SK-N-SH (cell line): Measurements from ENCODE around the gene CDK18. TPM values are rescaled to one million over a fixed set of nuclear protein-coding genes. Genes with fewer than 3 reads are reported as not detected.

Source experiments
- CTCF ChIA-PET: fragments of 300-600, 350-600 bp; formaldehyde crosslinking; extraction: SDS; loops from one replicate; lab custom pipeline; 2021; lab: Yijun Ruan, JAX
- POLR2A ChIA-PET: fragments of 350-600 bp; sonication (Branson Sonifier 250); formaldehyde crosslinking; extraction: SDS; loops from one replicate; lab custom pipeline; 2020; ENCODE audit warnings: antibody characterized with exemption, inconsistent platforms; lab: Yijun Ruan, JAX
- DNase-seq: peaks from one replicate; pipeline ENCODE4 v3.0.0; 2012
- H2AFZ ChIP-seq: fragments of 200-600 bp; sonication (generic); 2 replicates; pipeline ENCODE4 v1.8.1; 2016; ENCODE audit warnings: antibody characterized with exemption, mild to moderate bottlenecking, low read depth
- H3F3A ChIP-seq: fragments of 200-600 bp; sonication (generic); replicated peaks from 2 replicates; pipeline ENCODE3; 2016; ENCODE audit warnings: antibody characterized with exemption, mild to moderate bottlenecking; ENCODE audit not compliant: insufficient read depth
- H3K27ac ChIP-seq, 2 experiments: fragments of 200-500 bp in 1 of 2; fragments of 200-600 bp in 1 of 2; sonication (Bioruptor generic) in 1 of 2; sonication (generic), shearing (Covaris generic) in 1 of 2; 2 replicates each; pipeline versions ENCODE4 v1.5.1 to v1.6.1; 2014 to 2016; ENCODE audit warnings: low read depth in 2 of 2, inconsistent platforms in 1 of 2, low read length in 1 of 2, mild to moderate bottlenecking in 1 of 2, mixed read lengths in 1 of 2
- H3K27me3 ChIP-seq: fragments of 200-600 bp; sonication (generic), shearing (Covaris generic); 2 replicates; pipeline ENCODE4 v1.6.1; 2016; ENCODE audit warnings: mixed run types; ENCODE audit not compliant: insufficient read depth
- H3K36me3 ChIP-seq, 2 experiments: fragments of 200-500 bp in 1 of 2; fragments of 200-600 bp in 1 of 2; sonication (Bioruptor generic) in 1 of 2; sonication (generic) in 1 of 2; replicated peaks in 1 of 2; 2 replicates each; pipeline versions ENCODE3 to v1.5.1; 2014 to 2016; ENCODE audit warnings: low read length in 1 of 2, mild to moderate bottlenecking in 1 of 2; ENCODE audit not compliant: insufficient read depth in 2 of 2, control insufficient read depth in 1 of 2
- H3K4me1 ChIP-seq, 2 experiments: fragments of 200-500 bp in 1 of 2; fragments of 200-600 bp in 1 of 2; sonication (Bioruptor generic) in 1 of 2; sonication (generic), shearing (Covaris generic) in 1 of 2; 2 replicates each; pipeline versions ENCODE4 v1.5.1 to v1.6.1; 2014 to 2016; ENCODE audit warnings: low read depth in 1 of 2, low read length in 1 of 2, mixed run types in 1 of 2; ENCODE audit not compliant: insufficient read depth in 2 of 2, control insufficient read depth in 1 of 2
- H3K4me2 ChIP-seq: fragments of 200-600 bp; sonication (generic), shearing (Covaris generic); 2 replicates; pipeline ENCODE4 v1.6.1; 2017; ENCODE audit warnings: mixed run types
- H3K4me3 ChIP-seq, 2 experiments: fragments of 200-500 bp in 1 of 2; fragments of 200-600 bp in 1 of 2; sonication (Bioruptor generic) in 1 of 2; sonication (generic), shearing (Covaris generic) in 1 of 2; 2 replicates each; pipeline versions ENCODE4 v1.5.1 to v1.8.1; 2014 to 2016; ENCODE audit warnings: low read depth in 2 of 2, inconsistent platforms in 1 of 2, low read length in 1 of 2, mild to moderate bottlenecking in 1 of 2, mixed read lengths in 1 of 2, moderate library complexity in 1 of 2
- H3K79me2 ChIP-seq: fragments of 200-600 bp; sonication (generic); 2 replicates; pipeline ENCODE4 v1.8.1; 2017; ENCODE audit warnings: mild to moderate bottlenecking; ENCODE audit not compliant: insufficient read depth
- H3K9ac ChIP-seq: fragments of 200-600 bp; sonication (generic); 2 replicates; pipeline ENCODE4 v1.6.1; 2017; ENCODE audit warnings: mixed run types
- H3K9me2 ChIP-seq: fragments of 200-600 bp; sonication (generic); 2 replicates; pipeline ENCODE4 v1.6.1; 2017; ENCODE audit warnings: mixed run types
- H3K9me3 ChIP-seq: fragments of 200-600 bp; sonication (generic); 2 replicates; pipeline ENCODE4 v1.6.1; 2017; ENCODE audit warnings: mixed run types, mild to moderate bottlenecking, moderate library complexity
- H4K20me1 ChIP-seq: fragments of 200-600 bp; sonication (generic); 2 replicates; pipeline ENCODE4 v1.6.1; 2017; ENCODE audit warnings: mild to moderate bottlenecking, mixed run types; ENCODE audit not compliant: insufficient read depth
- CHD2 ChIP-seq: fragments of 150-350 bp; IDR thresholded peaks from 2 replicates; pipeline ENCODE4 v1.6.1; 2018; ENCODE audit warnings: low read length; ENCODE audit not compliant: partially characterized antibody
- ELF1 ChIP-seq: IDR thresholded peaks from 2 replicates; pipeline ENCODE4 v1.4.0; 2012
- EP300 ChIP-seq, 2 experiments: IDR thresholded peaks; 2 replicates each; pipeline versions ENCODE4 v1.4.0 to v1.6.1; 2012; ENCODE audit warnings: borderline replicate concordance in 1 of 2, low read depth in 1 of 2, low read length in 1 of 2
- FOSL2 ChIP-seq: IDR thresholded peaks from 2 replicates; pipeline ENCODE4 v1.4.0; 2012; ENCODE audit warnings: low read depth, mild to moderate bottlenecking, moderate library complexity, borderline replicate concordance
- FOXM1 ChIP-seq: IDR thresholded peaks from 2 replicates; pipeline ENCODE4 v1.4.0; 2012; ENCODE audit warnings: low read depth, mild to moderate bottlenecking
- GABPA ChIP-seq: IDR thresholded peaks from 2 replicates; pipeline ENCODE4 v1.4.0; 2012; ENCODE audit warnings: low read depth, mild to moderate bottlenecking
- GATA2 ChIP-seq: sonication (generic); formaldehyde crosslinking; IDR thresholded peaks from 2 replicates; pipeline ENCODE4 v1.5.0; 2020; ENCODE audit warnings: mild to moderate bottlenecking, missing genetic modification reagents
- MEF2A ChIP-seq: IDR thresholded peaks from 2 replicates; pipeline ENCODE4 v1.4.0; 2012; ENCODE audit warnings: low read depth, borderline replicate concordance
- MXI1 ChIP-seq: IDR thresholded peaks from 2 replicates; pipeline ENCODE4 v1.6.1; 2012; ENCODE audit warnings: mild to moderate bottlenecking, low read depth, low read length, improper control_type of control experiment
- NRF1 ChIP-seq: IDR thresholded peaks from 2 replicates; pipeline ENCODE4 v1.6.1; 2012; ENCODE audit warnings: low read depth, mild to moderate bottlenecking, low read length
- POLR2AphosphoS5 ChIP-seq: IDR thresholded peaks from 2 replicates; pipeline ENCODE4 v1.6.1; 2012; ENCODE audit warnings: low read depth, low read length
- RCOR1 ChIP-seq: fragments of 150-350 bp; IDR thresholded peaks from 2 replicates; pipeline ENCODE4 v1.6.1; 2017; ENCODE audit warnings: antibody characterized with exemption, low read length
- REST ChIP-seq: IDR thresholded peaks from 2 replicates; pipeline ENCODE4 v1.6.1; 2012; ENCODE audit warnings: mild to moderate bottlenecking, low read depth, low read length, moderate library complexity
- RFX5 ChIP-seq: IDR thresholded peaks from 2 replicates; pipeline ENCODE4 v1.6.1; 2012; ENCODE audit warnings: mild to moderate bottlenecking, improper control_type of control experiment, low read length
- SIN3A ChIP-seq: IDR thresholded peaks from 2 replicates; pipeline ENCODE4 v1.6.1; 2012; ENCODE audit warnings: low read depth, mild to moderate bottlenecking, low read length, moderate library complexity, borderline replicate concordance
- TAF1 ChIP-seq: IDR thresholded peaks from 2 replicates; pipeline ENCODE4 v1.6.1; 2012; ENCODE audit warnings: low read depth, mild to moderate bottlenecking, low read length, moderate library complexity, borderline replicate concordance
- TCF12 ChIP-seq: IDR thresholded peaks from 2 replicates; pipeline ENCODE4 v1.4.0; 2012
- TEAD4 ChIP-seq: IDR thresholded peaks from 2 replicates; pipeline ENCODE4 v1.4.0; 2012; ENCODE audit warnings: mild to moderate bottlenecking, borderline replicate concordance; ENCODE audit not compliant: insufficient read depth
- USF1 ChIP-seq: IDR thresholded peaks from 2 replicates; pipeline ENCODE4 v1.4.0; 2012; ENCODE audit warnings: low read depth, borderline replicate concordance
- YY1 ChIP-seq: IDR thresholded peaks from 2 replicates; pipeline ENCODE4 v1.4.0; 2012; ENCODE audit warnings: low read depth, mild to moderate bottlenecking
- WGBS: methylation state at CpG from one replicate; pipeline ENCODE4 v1.1.6; 2017; ENCODE audit warnings: low lambda C conversion rate; 5-methylcytosine and 5-hydroxymethylcytosine counted together
- polyA plus RNA-seq, 3 experiments: library from polyadenylated mRNA; depleted of rRNA; stranded (reverse); fragments of >200 nt; gene quantifications; 2 replicates each; pipeline ENCODE4 v1.2.3, GENCODE V29; 2012
- TF ChIP-seq, protein P1 (sequence below): fragments of 150-350 bp; IDR thresholded peaks from 2 replicates; pipeline ENCODE4 v1.6.1; 2017; ENCODE audit warnings: antibody characterized with exemption, low read length, low read depth, borderline replicate concordance

The CDK18 gene
- polyA plus RNA-seq, 1 of the 3 experiments (the other 2 are of a cell fraction) = 2.5 TPM

GRCh38 chr1:205519541-205520131 is 15.2 kb downstream of the CDK18 start:
- Histone ChIP-seq H3F3A (no peaks in the 10 kb centered on the region), H3K36me3 (no peaks in the 10 kb centered on the region), H3K4me3 (no peak overlapping the region), H3K4me2 (no peak overlapping the region), H3K9me2 (no peaks in the 10 kb centered on the region), H4K20me1 (no peaks in the 10 kb centered on the region), H2AFZ (no peak overlapping the region), H3K9me3 (no peaks in the 10 kb centered on the region), H3K27ac (no peak overlapping the region), H3K9ac (no peak overlapping the region), H3K79me2 (no peaks in the 10 kb centered on the region), H3K27me3 (no peaks in the 10 kb centered on the region), H3K4me1 (peaks cover 6 to 38% of the 10 kb centered on the region in 2 experiments; a peak in 2 of 4 replicates)
- 50% methylated on average over 5 of the region's 6 CpGs for WGBS
- no peak for DNase-seq
- TF ChIP-seq TEAD4 (no peak), TAF1 (no peak), EP300 (IDR thresholded peaks at IDR 0.05; ENCODE audit: borderline replicate concordance in 1 of 2, low read depth in 1 of 2, low read length in 1 of 2) (no peak), FOSL2 (no peak), SIN3A (no peak), MEF2A (no peak), RCOR1 (no peak), POLR2AphosphoS5 (no peak), RFX5 (no peak)
- TF ChIP-seq, protein P1, sequence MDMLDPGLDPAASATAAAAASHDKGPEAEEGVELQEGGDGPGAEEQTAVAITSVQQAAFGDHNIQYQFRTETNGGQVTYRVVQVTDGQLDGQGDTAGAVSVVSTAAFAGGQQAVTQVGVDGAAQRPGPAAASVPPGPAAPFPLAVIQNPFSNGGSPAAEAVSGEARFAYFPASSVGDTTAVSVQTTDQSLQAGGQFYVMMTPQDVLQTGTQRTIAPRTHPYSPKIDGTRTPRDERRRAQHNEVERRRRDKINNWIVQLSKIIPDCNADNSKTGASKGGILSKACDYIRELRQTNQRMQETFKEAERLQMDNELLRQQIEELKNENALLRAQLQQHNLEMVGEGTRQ = no peak
- ChIA-PET POLR2A (no interaction called here), CTCF (interaction anchor here (0.8 to 24.3 kb wide), 10 partner anchors 9 to 185 kb away, joined by 3 to 1333 read pairs (median 6); partner anchors contain the start of gene CDK18)

DNA sequence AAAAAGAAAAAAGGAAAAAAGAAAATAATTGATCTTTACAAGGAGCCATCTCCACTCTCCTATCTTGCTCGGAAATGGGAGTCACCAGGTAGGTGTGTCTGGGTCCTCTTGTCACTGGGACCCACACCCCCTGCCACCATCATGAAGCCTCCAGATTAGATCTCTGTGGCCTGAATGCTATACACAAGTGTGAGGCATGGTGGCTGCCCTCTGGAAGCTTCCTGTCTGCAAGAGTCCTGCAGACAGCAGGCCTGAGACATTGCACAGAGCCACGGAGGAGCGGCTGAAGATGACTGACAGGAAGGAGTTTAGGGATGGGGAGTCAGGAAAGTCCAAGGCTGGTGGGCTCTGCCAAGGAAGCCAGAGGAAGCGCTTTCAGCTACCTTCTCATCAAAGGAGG is 16.2 kb downstream of the CDK18 start:
- Histone ChIP-seq H3F3A (no peaks in the 10 kb centered on the region), H3K27ac (no peak overlapping the region), H3K27me3 (no peaks in the 10 kb centered on the region), H3K79me2 (no peaks in the 10 kb centered on the region), H3K9me2 (no peaks in the 10 kb centered on the region), H3K9ac (no peak overlapping the region), H3K4me3 (no peak overlapping the region), H4K20me1 (no peaks in the 10 kb centered on the region), H2AFZ (no peak overlapping the region), H3K4me2 (no peak overlapping the region), H3K36me3 (no peaks in the 10 kb centered on the region), H3K4me1 (peaks cover 6 to 30% of the 10 kb centered on the region in 2 experiments; a peak in 2 of 4 replicates), H3K9me3 (no peaks in the 10 kb centered on the region)
- no peak for TF ChIP-seq EP300 (IDR thresholded peaks at IDR 0.05; ENCODE audit: borderline replicate concordance in 1 of 2, low read depth in 1 of 2, low read length in 1 of 2)
- no peak for TF ChIP-seq TCF12
- TF ChIP-seq NRF1 = no peak
- TF ChIP-seq SIN3A = no peak
- TF ChIP-seq MXI1 = no peak
- TF ChIP-seq ELF1 = no peak
- TF ChIP-seq USF1 = no peak
- TF ChIP-seq CHD2 = no peak
- no peak for TF ChIP-seq TEAD4
- TF ChIP-seq TAF1 = no peak
- no peak for TF ChIP-seq FOXM1
- no peak for TF ChIP-seq REST
- no peak for TF ChIP-seq GATA2 (CRISPR knock-in tag)
- no peak for TF ChIP-seq GABPA
- TF ChIP-seq YY1 = no peak
- TF ChIP-seq, protein P1 = no peak
- WGBS = 87% methylated on average over 4 of the region's 4 CpGs
- ChIA-PET CTCF (interaction anchor here (1.4 to 24.3 kb wide), 6 partner anchors 12 to 185 kb away, joined by 3 to 1333 read pairs (median 20); partner anchors contain the start of gene CDK18), POLR2A (no interaction called here)
- no peak for DNase-seq
